Fibroblast of villous mesenchyme (primary cell): ENCODE results near the gene KCTD19. TPM values are rescaled to one million over a fixed set of nuclear protein-coding genes. Genes with fewer than 3 reads are reported as not detected.

Experiments
- DNase-seq: peaks from one replicate; pipeline ENCODE4 v3.0.0-alpha.2; 2010; ENCODE audit warnings: low read depth
- H3K4me3 ChIP-seq: 2 replicates; pipeline ENCODE4 v1.5.1; 2011; ENCODE audit warnings: low read depth, mild to moderate bottlenecking, low read length
- CTCF ChIP-seq: IDR thresholded peaks from 2 replicates; pipeline ENCODE4 v1.5.1; 2012; ENCODE audit warnings: low read depth, mild to moderate bottlenecking, low read length; ENCODE audit not compliant: insufficient read depth
- total RNA-seq: library from RNA; depleted of rRNA; stranded (reverse); fragments of >200 nt; gene quantifications from 2 replicates; pipeline ENCODE4 v1.2.3, GENCODE V29; 2012

KCTD19 gene
- total RNA-seq, 1 donor, result under 0.01 TPM

DNA sequence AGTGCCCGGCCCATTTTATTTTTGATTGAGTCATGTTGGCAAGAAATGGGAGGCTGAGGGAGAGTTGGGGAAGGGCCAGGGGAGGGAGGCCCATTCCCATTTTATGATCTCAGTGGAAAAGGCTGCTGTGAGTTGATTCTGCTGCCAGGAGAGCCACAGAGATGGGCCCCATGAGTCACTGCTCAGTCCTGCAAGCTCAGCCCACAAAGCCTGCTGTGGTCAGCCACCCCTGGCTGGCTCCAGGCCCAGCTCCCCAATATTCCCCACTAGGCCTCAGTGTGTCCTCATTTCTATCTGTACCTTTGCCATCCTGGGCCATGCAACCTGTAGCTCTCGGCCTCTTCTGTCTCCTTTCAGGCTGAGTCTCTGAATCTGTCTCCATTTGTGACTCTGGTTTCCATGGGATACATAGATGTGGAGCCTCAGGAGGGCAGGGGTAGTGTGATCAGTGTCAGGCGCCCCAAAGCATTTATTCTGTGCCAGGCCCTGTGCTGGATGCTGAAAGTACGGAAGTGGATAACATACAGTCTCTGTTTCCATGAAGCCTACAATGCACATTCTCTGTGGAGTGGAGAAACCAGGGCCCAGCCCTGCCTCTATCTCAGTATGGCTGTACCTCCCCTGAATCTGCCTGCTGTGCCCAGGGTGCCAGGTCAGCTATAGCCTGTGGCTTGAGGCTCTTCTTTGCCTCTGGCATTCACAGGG lies 49.1 kb downstream of the KCTD19 start:
- H3K4me3 ChIP-seq, result peak overlapping the region; percentile 69
- peak; percentile 99 for DNase-seq
- TF ChIP-seq CTCF, result no peak

DNA sequence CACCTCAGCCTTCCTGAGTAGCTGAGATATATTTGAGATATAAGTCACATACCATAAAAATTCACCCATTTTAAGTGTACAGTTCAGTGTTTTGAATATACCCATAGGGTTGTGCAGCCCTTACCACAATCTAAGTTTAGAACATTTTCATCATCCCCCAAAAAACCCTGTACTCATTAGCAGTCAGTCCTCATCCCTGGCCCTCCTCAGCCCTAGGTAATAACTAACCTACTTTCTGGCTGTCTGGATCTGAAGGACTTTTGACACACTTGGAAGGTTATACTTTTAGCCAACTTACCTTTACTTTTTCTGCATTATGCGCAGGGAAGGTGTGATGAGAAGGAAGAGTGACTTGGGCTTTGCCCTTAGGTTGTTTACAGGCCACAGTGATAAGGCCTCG lies 51.2 kb downstream of the KCTD19 start:
- H3K4me3 ChIP-seq, result no peak overlapping the region
- no peak for TF ChIP-seq CTCF
- no peak for DNase-seq

DNA sequence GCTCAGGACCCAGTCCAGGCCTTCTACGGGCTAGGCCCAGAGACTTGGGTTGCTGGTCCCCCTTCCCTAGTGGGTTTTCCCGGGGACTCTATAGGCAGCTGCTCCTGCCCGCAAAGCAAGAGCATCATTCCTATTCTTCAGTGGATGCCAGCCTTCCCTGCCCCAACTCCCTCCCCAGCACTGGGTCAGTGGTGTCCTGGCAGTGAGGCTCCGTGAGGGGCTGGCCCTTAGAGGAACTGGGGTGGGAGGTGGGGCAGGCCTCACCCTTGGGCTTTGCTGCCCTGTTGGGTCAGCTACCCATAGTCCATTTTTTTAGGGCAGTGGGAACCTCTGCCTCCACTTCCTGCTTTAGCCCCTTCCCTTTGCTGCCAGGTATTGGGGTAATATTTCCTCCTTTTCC lies 55.1 kb downstream of the KCTD19 start:
- no peak overlapping the region for H3K4me3 ChIP-seq
- DNase-seq, result no peak
- TF ChIP-seq CTCF, result no peak

- no peak for DNase-seq
- H3K4me3 ChIP-seq, result no peak overlapping the region
- no peak for TF ChIP-seq CTCF
Observed at GRCh38 chr16:67270931-67271338, 55.6 kb downstream of the KCTD19 start.

- no peak for TF ChIP-seq CTCF
- DNase-seq, result no peak
Observed at GRCh38 chr16:67269766-67270165, 56.8 kb downstream of the KCTD19 start.

GRCh38 chr16:67268136-67268579 lies 58.4 kb downstream of the KCTD19 start:
- peak; percentile 92 for DNase-seq
- TF ChIP-seq CTCF, result no peak
- H3K4me3 ChIP-seq, result no peak overlapping the region

More at GRCh38 chr16:67269766-67270165, 56.8 kb downstream of the KCTD19 start:
- H3K4me3 ChIP-seq, result no peak overlapping the region

- no peak overlapping the region for H3K4me3 ChIP-seq
- TF ChIP-seq CTCF, result no peak
- no peak for DNase-seq
Observed at GRCh38 chr16:67265834-67266233, 60.7 kb downstream of the KCTD19 start.
